ENCODE data around the gene FGF10.

FGF10 gene

GRCh38 chr5:44389090-44389822, at the start of gene FGF10:
TSS of gene FGF10 (minus strand) at chr5:44389420. CDS start at chr5:44388682, 738 bp downstream.
- no peak for DNase-seq

- no peak for DNase-seq
These were observed 37.7 kb upstream of the FGF10 start for GRCh38 chr5:44426944-44427343.

- DNase-seq: no peak
These were observed 23.1 kb upstream of the FGF10 start for GRCh38 chr5:44412286-44412685.

GRCh38 chr5:44402084-44402483, 12.9 kb upstream of the FGF10 start:
- no peak for DNase-seq

- DNase-seq: no peak
These were observed 12.4 kb upstream of the FGF10 start for GRCh38 chr5:44401611-44402010.

- no peak for DNase-seq
These were observed 9.2 kb upstream of the FGF10 start for GRCh38 chr5:44398382-44398781.

- no peak for DNase-seq
These were observed 7.1 kb upstream of the FGF10 start for GRCh38 chr5:44396312-44396711.

GRCh38 chr5:44390351-44390750, 1.1 kb upstream of the FGF10 start:
- no peak for DNase-seq

GRCh38 chr5:44389823-44390143, 563 bp upstream of the FGF10 start:
- DNase-seq: no peak

- DNase-seq: no peak
These were observed 715 bp downstream of the FGF10 start for GRCh38 chr5:44388321-44389089.

- no peak for DNase-seq
These were observed 1.3 kb downstream of the FGF10 start for GRCh38 chr5:44387921-44388320.

GRCh38 chr5:44387406-44387805, 1.8 kb downstream of the FGF10 start:
- no peak for DNase-seq

GRCh38 chr5:44385291-44385900, 3.8 kb downstream of the FGF10 start:
- no peak for DNase-seq

GRCh38 chr5:44384816-44385215, 4.4 kb downstream of the FGF10 start:
- no peak for DNase-seq

- DNase-seq: no peak
These were observed 6.3 kb downstream of the FGF10 start for GRCh38 chr5:44382894-44383293.

GRCh38 chr5:44377057-44377456, 12.2 kb downstream of the FGF10 start:
- no peak for DNase-seq

GRCh38 chr5:44372028-44372427, 17.2 kb downstream of the FGF10 start:
- DNase-seq: no peak

- DNase-seq: no peak
These were observed 22.0 kb downstream of the FGF10 start for GRCh38 chr5:44367203-44367602.

GRCh38 chr5:44365345-44365744, 23.9 kb downstream of the FGF10 start:
- DNase-seq: no peak

GRCh38 chr5:44364097-44364496, 25.1 kb downstream of the FGF10 start:
- DNase-seq: no peak

- no peak for DNase-seq
These were observed 27.7 kb downstream of the FGF10 start for GRCh38 chr5:44361342-44362001.

GRCh38 chr5:44360919-44361318, 28.3 kb downstream of the FGF10 start:
- DNase-seq: no peak

- no peak for DNase-seq
These were observed 30.8 kb downstream of the FGF10 start for GRCh38 chr5:44358421-44358820.

GRCh38 chr5:44356231-44356630, 33.0 kb downstream of the FGF10 start:
- DNase-seq: no peak
